ENCODE results near the gene PTX3.

The PTX3 gene

DNA sequence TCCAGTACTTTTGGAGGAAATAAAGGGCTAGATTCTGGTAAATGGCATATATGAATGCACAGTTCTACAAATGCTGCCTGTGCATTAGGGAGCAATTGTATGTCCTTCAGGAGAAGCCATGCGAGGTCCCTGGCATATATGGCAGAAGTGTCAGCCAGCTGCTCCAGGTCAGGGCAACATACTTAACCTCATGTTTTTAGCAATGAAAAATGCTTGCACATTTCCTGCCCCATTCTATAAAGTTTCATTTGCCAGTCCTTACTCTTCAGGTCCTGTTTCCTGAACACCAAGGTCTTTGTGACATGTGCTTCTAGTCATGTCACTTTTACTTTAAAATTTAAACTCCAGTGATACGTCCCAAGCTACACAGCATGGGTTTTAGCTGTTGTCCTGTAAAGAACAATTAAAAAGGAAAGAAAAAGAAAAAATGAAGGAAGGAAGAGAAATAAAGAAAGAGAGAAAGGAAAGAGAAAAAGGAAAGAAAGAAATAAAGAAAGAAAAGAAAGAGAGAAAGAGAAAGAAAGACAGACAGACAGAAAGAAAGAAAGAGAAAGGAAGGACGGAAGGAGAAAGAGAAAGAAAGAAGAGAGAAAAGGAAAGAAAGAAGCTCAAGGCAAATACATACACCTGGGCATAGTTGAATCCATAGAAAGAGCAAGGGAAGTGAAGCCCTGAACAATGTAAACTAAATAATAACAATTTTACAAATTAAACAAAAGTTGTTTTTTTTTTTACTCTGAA is 20.1 kb upstream of the PTX3 start:
- Histone ChIP-seq H3F3A (ENCODE audit: insufficient read depth) (no peaks in the 10 kb centered on the region), H4K20me1 (ENCODE audit: low read depth, low read length) (no peaks in the 10 kb centered on the region), H3K4me3 (ENCODE audit: insufficient read depth, low read length, poor library complexity, severe bottlenecking) (no peak overlapping the region), H3K9me2 (replicated peaks; ENCODE audit: insufficient read depth, low read length) (no peaks in the 10 kb centered on the region), H3K36me3 (ENCODE audit: low read length) (no peaks in the 10 kb centered on the region), H3K79me2 (ENCODE audit: insufficient read depth, low read length) (no peaks in the 10 kb centered on the region), H3K4me2 (ENCODE audit: low read depth, low read length, poor library complexity, severe bottlenecking) (no peak overlapping the region), H3K27ac (ENCODE audit: low read depth, low read length) (no peak overlapping the region), H3K9ac (ENCODE audit: low read length) (no peak overlapping the region), H2AFZ (ENCODE audit: low read depth, low read length, severe bottlenecking) (no peak overlapping the region), H3K27me3 (ENCODE audit: low read length) (no peaks in the 10 kb centered on the region), H3K9me3 (ENCODE audit: insufficient read depth, low read length) (no peaks in the 10 kb centered on the region)
- no peak for TF ChIP-seq EZH2phosphoT487 (conservative IDR thresholded peaks at IDR 0.05; ENCODE audit: low read length)
- TF ChIP-seq, protein P1, sequence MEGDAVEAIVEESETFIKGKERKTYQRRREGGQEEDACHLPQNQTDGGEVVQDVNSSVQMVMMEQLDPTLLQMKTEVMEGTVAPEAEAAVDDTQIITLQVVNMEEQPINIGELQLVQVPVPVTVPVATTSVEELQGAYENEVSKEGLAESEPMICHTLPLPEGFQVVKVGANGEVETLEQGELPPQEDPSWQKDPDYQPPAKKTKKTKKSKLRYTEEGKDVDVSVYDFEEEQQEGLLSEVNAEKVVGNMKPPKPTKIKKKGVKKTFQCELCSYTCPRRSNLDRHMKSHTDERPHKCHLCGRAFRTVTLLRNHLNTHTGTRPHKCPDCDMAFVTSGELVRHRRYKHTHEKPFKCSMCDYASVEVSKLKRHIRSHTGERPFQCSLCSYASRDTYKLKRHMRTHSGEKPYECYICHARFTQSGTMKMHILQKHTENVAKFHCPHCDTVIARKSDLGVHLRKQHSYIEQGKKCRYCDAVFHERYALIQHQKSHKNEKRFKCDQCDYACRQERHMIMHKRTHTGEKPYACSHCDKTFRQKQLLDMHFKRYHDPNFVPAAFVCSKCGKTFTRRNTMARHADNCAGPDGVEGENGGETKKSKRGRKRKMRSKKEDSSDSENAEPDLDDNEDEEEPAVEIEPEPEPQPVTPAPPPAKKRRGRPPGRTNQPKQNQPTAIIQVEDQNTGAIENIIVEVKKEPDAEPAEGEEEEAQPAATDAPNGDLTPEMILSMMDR (IDR thresholded peaks at IDR 0.05; ENCODE audit: insufficient read depth, low read length, poor library complexity, severe bottlenecking), result no peak

DNA sequence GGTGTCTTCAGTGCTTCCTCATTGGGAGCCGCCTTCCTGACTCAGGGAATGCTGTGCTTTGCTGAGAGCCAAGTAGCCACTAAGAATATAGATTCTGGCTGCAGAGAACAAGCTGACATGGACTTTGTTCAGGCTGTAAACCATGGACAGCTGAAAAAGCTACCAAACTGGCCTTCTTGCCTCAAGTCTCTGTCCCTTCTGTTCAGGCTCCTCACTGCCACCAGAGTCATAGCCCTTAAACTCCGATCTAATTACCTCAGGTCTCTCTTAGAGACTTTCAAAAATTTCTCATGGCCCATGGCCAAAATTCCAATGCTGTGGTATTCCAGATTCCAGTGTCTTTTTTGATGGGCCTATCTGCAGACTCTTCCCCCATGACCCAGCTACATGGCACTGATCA is 19.4 kb upstream of the PTX3 start:
- no peaks in the 10 kb centered on the region for H3K27me3 ChIP-seq (ENCODE audit: low read length)
- H3K27ac ChIP-seq (ENCODE audit: low read depth, low read length), result no peak overlapping the region
- H3F3A ChIP-seq (ENCODE audit: insufficient read depth), result no peaks in the 10 kb centered on the region
- no peak overlapping the region for H3K4me2 ChIP-seq (ENCODE audit: low read depth, low read length, poor library complexity, severe bottlenecking)
- no peaks in the 10 kb centered on the region for H3K79me2 ChIP-seq (ENCODE audit: insufficient read depth, low read length)
- H3K9me2 ChIP-seq (replicated peaks; ENCODE audit: insufficient read depth, low read length), result no peaks in the 10 kb centered on the region
- no peak overlapping the region for H3K9ac ChIP-seq (ENCODE audit: low read length)
- H3K4me3 ChIP-seq (ENCODE audit: insufficient read depth, low read length, poor library complexity, severe bottlenecking), result no peak overlapping the region
- no peaks in the 10 kb centered on the region for H3K9me3 ChIP-seq (ENCODE audit: insufficient read depth, low read length)
- H3K36me3 ChIP-seq (ENCODE audit: low read length), result no peaks in the 10 kb centered on the region
- no peak overlapping the region for H2AFZ ChIP-seq (ENCODE audit: low read depth, low read length, severe bottlenecking)
- TF ChIP-seq EZH2phosphoT487 (conservative IDR thresholded peaks at IDR 0.05; ENCODE audit: low read length), result no peak
- TF ChIP-seq, protein P1 (IDR thresholded peaks at IDR 0.05; ENCODE audit: insufficient read depth, low read length, poor library complexity, severe bottlenecking), result no peak
- H4K20me1 ChIP-seq (ENCODE audit: low read depth, low read length), result no peaks in the 10 kb centered on the region

DNA sequence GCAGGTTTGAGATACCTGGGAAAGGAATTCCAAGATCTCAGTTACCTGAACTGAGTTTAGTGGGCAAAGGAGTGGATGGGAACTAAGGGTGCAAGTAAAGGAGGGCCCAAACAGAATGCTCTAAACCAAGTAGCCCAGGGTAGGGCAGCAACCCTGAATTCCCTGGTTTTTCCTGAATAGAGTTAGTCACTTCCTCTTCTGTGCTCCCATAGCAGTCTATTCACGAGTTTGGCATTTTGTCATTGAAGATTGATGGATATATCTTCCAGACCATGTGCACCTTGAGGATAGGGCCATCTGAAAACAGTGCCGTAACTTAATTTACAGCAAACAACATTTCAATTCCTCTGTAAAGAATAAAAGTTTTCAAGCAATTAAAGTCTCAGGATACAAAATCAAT is 18.5 kb upstream of the PTX3 start:
- Histone ChIP-seq H3K27me3 (ENCODE audit: low read length) (no peaks in the 10 kb centered on the region), H3F3A (ENCODE audit: insufficient read depth) (no peaks in the 10 kb centered on the region), H3K4me3 (ENCODE audit: insufficient read depth, low read length, poor library complexity, severe bottlenecking) (no peak overlapping the region), H3K36me3 (ENCODE audit: low read length) (no peaks in the 10 kb centered on the region), H3K9me2 (replicated peaks; ENCODE audit: insufficient read depth, low read length) (no peaks in the 10 kb centered on the region), H3K4me2 (ENCODE audit: low read depth, low read length, poor library complexity, severe bottlenecking) (no peak overlapping the region), H3K9me3 (ENCODE audit: insufficient read depth, low read length) (no peaks in the 10 kb centered on the region), H3K9ac (ENCODE audit: low read length) (no peak overlapping the region), H3K27ac (ENCODE audit: low read depth, low read length) (no peak overlapping the region), H4K20me1 (ENCODE audit: low read depth, low read length) (no peaks in the 10 kb centered on the region), H3K79me2 (ENCODE audit: insufficient read depth, low read length) (no peaks in the 10 kb centered on the region), H2AFZ (ENCODE audit: low read depth, low read length, severe bottlenecking) (no peak overlapping the region)
- TF ChIP-seq, protein P1 (IDR thresholded peaks at IDR 0.05; ENCODE audit: insufficient read depth, low read length, poor library complexity, severe bottlenecking), result no peak
- TF ChIP-seq EZH2phosphoT487 (conservative IDR thresholded peaks at IDR 0.05; ENCODE audit: low read length), result no peak

Data from SU-DHL-6 (cell line).